K562 (cell line): ENCODE measurements around the gene GTF3C1. TPM values are rescaled to one million over a fixed set of nuclear protein-coding genes. Genes with fewer than 3 reads are reported as not detected.

ENCODE experiments used
- ARNT ChIP-seq, 2 experiments: fragments of 450-650 bp; IDR thresholded peaks; 2 replicates each; pipeline ENCODE4 v1.6.1; 2016; ENCODE audit warnings: mild to moderate bottlenecking in 1 of 2
- GTF2A2 ChIP-seq: IDR thresholded peaks from 2 replicates; pipeline ENCODE4 v1.6.1; 2016; ENCODE audit warnings: mild to moderate bottlenecking, missing genetic modification characterization, missing compliant biosample characterization
- LCOR ChIP-seq: sonication (generic); formaldehyde crosslinking; IDR thresholded peaks from 2 replicates; pipeline ENCODE4 v1.8.0; 2022; ENCODE audit warnings: mild to moderate bottlenecking, missing genetic modification reagents
- NR2C1 ChIP-seq, 2 experiments: fragments of 450-650 bp; IDR thresholded peaks; 2 replicates each; pipeline ENCODE4 v1.6.1; 2017; ENCODE audit warnings: mild to moderate bottlenecking in 2 of 2, antibody characterized with exemption in 1 of 2, inconsistent platforms in 1 of 2, missing compliant biosample characterization in 1 of 2, missing genetic modification characterization in 1 of 2
- PTTG1 ChIP-seq: fragments of 450-650 bp; IDR thresholded peaks from 2 replicates; pipeline ENCODE4 v1.6.1; 2016; ENCODE audit warnings: low read depth, mild to moderate bottlenecking, missing genetic modification characterization, missing compliant biosample characterization
- SRSF3 ChIP-seq: fragments of 200-400 bp; formaldehyde crosslinking; IDR thresholded peaks from 2 replicates; pipeline ENCODE4 v1.6.1; 2016; ENCODE audit warnings: mild to moderate bottlenecking, low read length, moderate library complexity; ENCODE audit not compliant: insufficient read depth
- ZBTB7A ChIP-seq: IDR thresholded peaks from 2 replicates; pipeline ENCODE4 v1.6.1; 2011; ENCODE audit warnings: low read depth, mild to moderate bottlenecking, low read length, moderate library complexity, borderline replicate concordance; ENCODE audit not compliant: control insufficient read depth
- polyA plus RNA-seq, 8 experiments: library from polyadenylated mRNA; depleted of rRNA in 4 of 8; stranded (reverse) in 5 of 8; unstranded in 3 of 8; fragments of >200 nt; fragmentation: Nextera tagmentation in 2 of 8; fragmentation: Illumina TruSeq in 1 of 8; extraction: Ambion mirVana in 2 of 8; extraction: Trizol in 1 of 8; gene quantifications; 2 replicates each; pipeline versions ENCODE4 v1.2.1 to v1.2.3, GENCODE V29; 2011 to 2014; ENCODE audit warnings: inconsistent platforms in 1 of 8, missing spikeins in 1 of 8
- total RNA-seq, 7 experiments: library from RNA; depleted of rRNA in 6 of 7; stranded (reverse); fragments of >200 nt in 6 of 7; fragmentation: Illumina TruSeq in 2 of 7; extraction: Trizol in 2 of 7; gene quantifications; 2 replicates each; pipeline versions ENCODE4 v1.2.1 to v1.2.3, GENCODE V29; 2011 to 2021; ENCODE audit warnings: low replicate concordance in 1 of 7
- TF ChIP-seq, protein P1 (sequence below): fragments of 450-650 bp; IDR thresholded peaks from 2 replicates; pipeline ENCODE4 v1.6.1; 2016; ENCODE audit warnings: low read depth, mild to moderate bottlenecking, moderate library complexity
- TF ChIP-seq, protein P2 (sequence below), 2 experiments: fragments of 450-650 bp; formaldehyde crosslinking in 1 of 2; IDR thresholded peaks; 2 replicates each; pipeline versions ENCODE4 v1.4.0 to v1.6.1; 2014 to 2020; ENCODE audit warnings: mild to moderate bottlenecking in 2 of 2, borderline replicate concordance in 1 of 2, low read depth in 1 of 2
- TF ChIP-seq, protein P3 (sequence below): fragments of 450-650 bp; IDR thresholded peaks from 2 replicates; pipeline ENCODE4 v1.7.1; 2018; ENCODE audit warnings: mild to moderate bottlenecking, low read depth; ENCODE audit not compliant: partially characterized antibody
- TF ChIP-seq, protein P4 (sequence below): fragments of 250-450 bp; sonication (Bioruptor Pico); IDR thresholded peaks from 2 replicates; pipeline ENCODE4 v1.5.0; 2021

GTF3C1 gene
- total and polyA plus RNA-seq, 9 of the 15 experiments (the other 6 are each of a cell fraction or from before 2014, with no cell fraction given): 0.72 to 63.6 (median 30.9) TPM

DNA sequence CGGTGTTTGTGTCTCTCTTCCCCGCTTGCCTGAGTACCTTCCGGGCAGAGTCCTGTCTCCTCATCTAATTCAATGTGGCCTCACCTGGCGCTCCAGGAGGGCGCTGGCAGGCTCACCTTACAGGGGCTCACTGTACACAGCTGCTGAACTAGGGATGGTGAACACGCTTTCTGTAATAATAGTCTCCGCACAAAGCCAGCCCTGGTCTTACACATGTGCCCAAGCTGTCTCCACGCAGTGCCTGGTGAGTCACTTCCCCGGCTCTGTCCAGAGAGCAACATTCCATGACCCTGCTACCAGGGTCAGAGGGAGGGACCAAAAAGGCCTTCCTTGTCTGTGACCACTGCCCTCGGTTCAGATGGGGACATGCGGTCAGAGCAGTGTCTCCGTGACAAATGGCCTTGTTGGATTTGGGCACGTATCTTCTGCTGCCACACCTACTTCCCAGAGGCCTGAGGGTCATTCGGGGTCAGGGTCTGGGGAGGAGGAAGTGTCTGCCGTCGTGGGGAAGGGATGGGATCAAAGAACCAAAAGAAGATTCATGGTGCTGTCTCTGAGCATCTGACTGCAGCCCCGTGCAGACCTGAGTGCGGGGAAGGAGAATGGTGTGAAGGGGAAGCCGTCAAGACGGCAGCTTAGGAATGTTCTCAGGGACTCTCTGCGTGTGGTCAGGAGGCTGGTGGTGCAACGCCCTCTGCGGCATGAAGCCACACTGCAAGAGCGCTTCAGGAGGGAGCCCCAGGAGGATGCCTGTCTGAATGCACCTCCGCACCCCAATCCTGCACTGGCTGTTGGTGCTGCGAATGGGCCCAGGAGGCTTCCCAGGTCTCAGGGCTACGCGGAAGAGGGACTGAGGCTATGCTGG is 78.9 kb downstream of the GTF3C1 start (continued):
- TF ChIP-seq PTTG1 (no peak), NR2C1 (IDR thresholded peaks at IDR 0.05) (peak; percentile 91), NR2C1 (tag; IDR thresholded peaks at IDR 0.05) (peak; percentile 96), LCOR (CRISPR knock-in tag) (peak; percentile 91), SRSF3 (no peak), ZBTB7A (no peak), GTF2A2 (tag) (no peak), ARNT (IDR thresholded peaks at IDR 0.05) (0 out of 4 replicates have a peak, but pooled peaks of 1 of the 2 experiments have one; percentile 41)
- TF ChIP-seq, protein P1, sequence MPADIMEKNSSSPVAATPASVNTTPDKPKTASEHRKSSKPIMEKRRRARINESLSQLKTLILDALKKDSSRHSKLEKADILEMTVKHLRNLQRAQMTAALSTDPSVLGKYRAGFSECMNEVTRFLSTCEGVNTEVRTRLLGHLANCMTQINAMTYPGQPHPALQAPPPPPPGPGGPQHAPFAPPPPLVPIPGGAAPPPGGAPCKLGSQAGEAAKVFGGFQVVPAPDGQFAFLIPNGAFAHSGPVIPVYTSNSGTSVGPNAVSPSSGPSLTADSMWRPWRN: no peak
- TF ChIP-seq, protein P2, sequence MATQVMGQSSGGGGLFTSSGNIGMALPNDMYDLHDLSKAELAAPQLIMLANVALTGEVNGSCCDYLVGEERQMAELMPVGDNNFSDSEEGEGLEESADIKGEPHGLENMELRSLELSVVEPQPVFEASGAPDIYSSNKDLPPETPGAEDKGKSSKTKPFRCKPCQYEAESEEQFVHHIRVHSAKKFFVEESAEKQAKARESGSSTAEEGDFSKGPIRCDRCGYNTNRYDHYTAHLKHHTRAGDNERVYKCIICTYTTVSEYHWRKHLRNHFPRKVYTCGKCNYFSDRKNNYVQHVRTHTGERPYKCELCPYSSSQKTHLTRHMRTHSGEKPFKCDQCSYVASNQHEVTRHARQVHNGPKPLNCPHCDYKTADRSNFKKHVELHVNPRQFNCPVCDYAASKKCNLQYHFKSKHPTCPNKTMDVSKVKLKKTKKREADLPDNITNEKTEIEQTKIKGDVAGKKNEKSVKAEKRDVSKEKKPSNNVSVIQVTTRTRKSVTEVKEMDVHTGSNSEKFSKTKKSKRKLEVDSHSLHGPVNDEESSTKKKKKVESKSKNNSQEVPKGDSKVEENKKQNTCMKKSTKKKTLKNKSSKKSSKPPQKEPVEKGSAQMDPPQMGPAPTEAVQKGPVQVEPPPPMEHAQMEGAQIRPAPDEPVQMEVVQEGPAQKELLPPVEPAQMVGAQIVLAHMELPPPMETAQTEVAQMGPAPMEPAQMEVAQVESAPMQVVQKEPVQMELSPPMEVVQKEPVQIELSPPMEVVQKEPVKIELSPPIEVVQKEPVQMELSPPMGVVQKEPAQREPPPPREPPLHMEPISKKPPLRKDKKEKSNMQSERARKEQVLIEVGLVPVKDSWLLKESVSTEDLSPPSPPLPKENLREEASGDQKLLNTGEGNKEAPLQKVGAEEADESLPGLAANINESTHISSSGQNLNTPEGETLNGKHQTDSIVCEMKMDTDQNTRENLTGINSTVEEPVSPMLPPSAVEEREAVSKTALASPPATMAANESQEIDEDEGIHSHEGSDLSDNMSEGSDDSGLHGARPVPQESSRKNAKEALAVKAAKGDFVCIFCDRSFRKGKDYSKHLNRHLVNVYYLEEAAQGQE (IDR thresholded peaks at IDR 0.05; ENCODE audit: borderline replicate concordance): 0 out of 2 replicates have a peak, but pooled peaks have one; percentile 14
- TF ChIP-seq, protein P2 (CRISPR knock-in tag; IDR thresholded peaks at IDR 0.05; ENCODE audit: low read depth): no peak
- TF ChIP-seq, protein P3, sequence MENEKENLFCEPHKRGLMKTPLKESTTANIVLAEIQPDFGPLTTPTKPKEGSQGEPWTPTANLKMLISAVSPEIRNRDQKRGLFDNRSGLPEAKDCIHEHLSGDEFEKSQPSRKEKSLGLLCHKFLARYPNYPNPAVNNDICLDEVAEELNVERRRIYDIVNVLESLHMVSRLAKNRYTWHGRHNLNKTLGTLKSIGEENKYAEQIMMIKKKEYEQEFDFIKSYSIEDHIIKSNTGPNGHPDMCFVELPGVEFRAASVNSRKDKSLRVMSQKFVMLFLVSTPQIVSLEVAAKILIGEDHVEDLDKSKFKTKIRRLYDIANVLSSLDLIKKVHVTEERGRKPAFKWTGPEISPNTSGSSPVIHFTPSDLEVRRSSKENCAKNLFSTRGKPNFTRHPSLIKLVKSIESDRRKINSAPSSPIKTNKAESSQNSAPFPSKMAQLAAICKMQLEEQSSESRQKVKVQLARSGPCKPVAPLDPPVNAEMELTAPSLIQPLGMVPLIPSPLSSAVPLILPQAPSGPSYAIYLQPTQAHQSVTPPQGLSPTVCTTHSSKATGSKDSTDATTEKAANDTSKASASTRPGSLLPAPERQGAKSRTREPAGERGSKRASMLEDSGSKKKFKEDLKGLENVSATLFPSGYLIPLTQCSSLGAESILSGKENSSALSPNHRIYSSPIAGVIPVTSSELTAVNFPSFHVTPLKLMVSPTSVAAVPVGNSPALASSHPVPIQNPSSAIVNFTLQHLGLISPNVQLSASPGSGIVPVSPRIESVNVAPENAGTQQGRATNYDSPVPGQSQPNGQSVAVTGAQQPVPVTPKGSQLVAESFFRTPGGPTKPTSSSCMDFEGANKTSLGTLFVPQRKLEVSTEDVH: no peak
- TF ChIP-seq, protein P4, sequence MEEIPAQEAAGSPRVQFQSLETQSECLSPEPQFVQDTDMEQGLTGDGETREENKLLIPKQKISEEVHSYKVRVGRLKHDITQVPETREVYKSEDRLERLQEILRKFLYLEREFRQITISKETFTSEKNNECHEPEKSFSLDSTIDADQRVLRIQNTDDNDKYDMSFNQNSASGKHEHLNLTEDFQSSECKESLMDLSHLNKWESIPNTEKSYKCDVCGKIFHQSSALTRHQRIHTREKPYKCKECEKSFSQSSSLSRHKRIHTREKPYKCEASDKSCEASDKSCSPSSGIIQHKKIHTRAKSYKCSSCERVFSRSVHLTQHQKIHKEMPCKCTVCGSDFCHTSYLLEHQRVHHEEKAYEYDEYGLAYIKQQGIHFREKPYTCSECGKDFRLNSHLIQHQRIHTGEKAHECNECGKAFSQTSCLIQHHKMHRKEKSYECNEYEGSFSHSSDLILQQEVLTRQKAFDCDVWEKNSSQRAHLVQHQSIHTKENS (CRISPR knock-in tag): no peak
